Fibroblast of lung (primary cell): Measurements from ENCODE around the gene NR2C1. TPM values are rescaled to one million over a fixed set of nuclear protein-coding genes. Genes with fewer than 3 reads are reported as not detected.

Experiments
- DNase-seq, 2 donors: peaks; one replicate each; pipeline versions ENCODE4 v3.0.0 to v3.0.0-alpha.2; 2010; ENCODE audit warnings: low read depth in 2 of 2
- H2AFZ ChIP-seq: 2 replicates; pipeline ENCODE4 v1.5.1; 2012; ENCODE audit warnings: low read length, control low read depth, inconsistent platforms
- H3K27ac ChIP-seq: 2 replicates; pipeline ENCODE4 v1.5.1; 2011; ENCODE audit warnings: low read length, control low read depth; ENCODE audit not compliant: insufficient read depth
- H3K27me3 ChIP-seq: 2 replicates; pipeline ENCODE4 v1.5.1; 2011; ENCODE audit warnings: mild to moderate bottlenecking, low read length; ENCODE audit not compliant: control insufficient read depth, insufficient read depth
- H3K36me3 ChIP-seq: 2 replicates; pipeline ENCODE4 v1.5.1; 2011; ENCODE audit warnings: low read length; ENCODE audit not compliant: control insufficient read depth, insufficient read depth
- H3K4me1 ChIP-seq: 2 replicates; pipeline ENCODE4 v1.5.1; 2011; ENCODE audit warnings: low read length; ENCODE audit not compliant: control insufficient read depth, insufficient read depth; ENCODE audit errors: extremely low read depth
- H3K4me2 ChIP-seq: 2 replicates; pipeline ENCODE4 v1.5.1; 2011; ENCODE audit warnings: low read length, control low read depth; ENCODE audit not compliant: insufficient read depth; ENCODE audit errors: extremely low read depth
- H3K4me3 ChIP-seq, 4 experiments: fragments of 200-600 bp in 1 of 4; sonication (generic) in 1 of 4; replicated peaks in 1 of 4; 2 replicates each; pipeline ENCODE4 v1.5.1; 2011 to 2016; ENCODE audit warnings: low read length in 4 of 4, low read depth in 3 of 4, mild to moderate bottlenecking in 3 of 4, control low read depth in 2 of 4, inconsistent platforms in 1 of 4, mixed read lengths in 1 of 4; ENCODE audit not compliant: insufficient read depth in 1 of 4; ENCODE audit errors: control extremely low read depth in 1 of 4
- H3K79me2 ChIP-seq: 2 replicates; pipeline ENCODE4 v1.5.1; 2012; ENCODE audit warnings: mild to moderate bottlenecking, low read length, inconsistent platforms; ENCODE audit not compliant: control insufficient read depth, insufficient read depth
- H3K9ac ChIP-seq: 2 replicates; pipeline ENCODE4 v1.5.1; 2011; ENCODE audit warnings: mild to moderate bottlenecking, low read length, control low read depth; ENCODE audit not compliant: insufficient read depth
- H3K9me3 ChIP-seq: 2 replicates; pipeline ENCODE4 v1.5.1; 2012; ENCODE audit warnings: low read depth, low read length; ENCODE audit not compliant: control insufficient read depth, insufficient read depth
- H4K20me1 ChIP-seq: 2 replicates; pipeline ENCODE4 v1.5.1; 2011; ENCODE audit warnings: low read length; ENCODE audit not compliant: control insufficient read depth, insufficient read depth; ENCODE audit errors: extremely low read depth
- EZH2 ChIP-seq: IDR thresholded peaks from 2 replicates; pipeline ENCODE4 v1.5.1; 2012; ENCODE audit warnings: low read length, control low read depth, mild to moderate bottlenecking; ENCODE audit errors: missing control alignments
- polyA plus RNA-seq, 2 donors: library from polyadenylated mRNA; depleted of rRNA in 1 of 2; stranded (reverse) in 1 of 2; unstranded in 1 of 2; fragments of >200 nt; gene quantifications; 2 replicates each; pipeline ENCODE4 v1.2.1, GENCODE V29; 2011 to 2012; ENCODE audit warnings: missing spikeins in 1 of 2
- total RNA-seq: library from RNA; depleted of rRNA; stranded (reverse); fragments of >200 nt; gene quantifications from 2 replicates; pipeline ENCODE4 v1.2.1, GENCODE V29; 2014
- TF ChIP-seq, protein P1 (sequence below), 2 donors: IDR thresholded peaks in 1 of 2; conservative IDR thresholded peaks in 1 of 2; 1 replicate in 1 of 2; 2 replicates in 1 of 2; pipeline ENCODE4 v1.5.1; 2011 to 2012; ENCODE audit warnings: low read length in 2 of 2, control low read depth in 1 of 2, inconsistent platforms in 1 of 2, low read depth in 1 of 2, mild to moderate bottlenecking in 1 of 2

NR2C1 gene
- total and polyA plus RNA-seq, 2 donors (not counting 1 experiment from before 2014, with no cell fraction given): 25.6 to 27.0 TPM

DNA sequence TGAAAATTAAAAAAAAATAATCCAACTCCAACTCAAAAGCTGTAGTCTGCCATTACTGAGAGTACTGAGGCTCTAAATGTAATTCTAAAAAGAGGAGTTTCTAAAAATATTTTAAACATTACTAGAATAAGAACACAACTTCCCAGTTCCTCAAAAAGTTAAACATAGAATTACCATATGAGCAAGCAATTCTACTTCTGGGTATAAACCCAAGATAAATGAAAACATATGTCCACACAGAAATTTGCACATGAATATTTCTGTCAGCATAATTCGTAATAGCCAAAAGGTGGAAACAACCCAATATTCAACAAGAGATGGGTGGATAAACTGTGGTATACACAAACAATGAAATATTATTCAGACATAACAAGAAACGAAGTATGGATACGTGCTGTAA is 15.0 kb upstream of the NR2C1 start:
- peaks cover 9% of the 10 kb centered on the region for H3K4me1 ChIP-seq
- H2AFZ ChIP-seq: no peak overlapping the region
- no peak overlapping the region for H3K4me3 ChIP-seq
- H3K79me2 ChIP-seq: no peaks in the 10 kb centered on the region
- no peak for DNase-seq
- H4K20me1 ChIP-seq: no peaks in the 10 kb centered on the region
- H3K4me2 ChIP-seq: no peak overlapping the region
- no peaks in the 10 kb centered on the region for H3K36me3 ChIP-seq
- H3K27me3 ChIP-seq: no peaks in the 10 kb centered on the region
- no peaks in the 10 kb centered on the region for H3K9me3 ChIP-seq
- TF ChIP-seq, protein P1, sequence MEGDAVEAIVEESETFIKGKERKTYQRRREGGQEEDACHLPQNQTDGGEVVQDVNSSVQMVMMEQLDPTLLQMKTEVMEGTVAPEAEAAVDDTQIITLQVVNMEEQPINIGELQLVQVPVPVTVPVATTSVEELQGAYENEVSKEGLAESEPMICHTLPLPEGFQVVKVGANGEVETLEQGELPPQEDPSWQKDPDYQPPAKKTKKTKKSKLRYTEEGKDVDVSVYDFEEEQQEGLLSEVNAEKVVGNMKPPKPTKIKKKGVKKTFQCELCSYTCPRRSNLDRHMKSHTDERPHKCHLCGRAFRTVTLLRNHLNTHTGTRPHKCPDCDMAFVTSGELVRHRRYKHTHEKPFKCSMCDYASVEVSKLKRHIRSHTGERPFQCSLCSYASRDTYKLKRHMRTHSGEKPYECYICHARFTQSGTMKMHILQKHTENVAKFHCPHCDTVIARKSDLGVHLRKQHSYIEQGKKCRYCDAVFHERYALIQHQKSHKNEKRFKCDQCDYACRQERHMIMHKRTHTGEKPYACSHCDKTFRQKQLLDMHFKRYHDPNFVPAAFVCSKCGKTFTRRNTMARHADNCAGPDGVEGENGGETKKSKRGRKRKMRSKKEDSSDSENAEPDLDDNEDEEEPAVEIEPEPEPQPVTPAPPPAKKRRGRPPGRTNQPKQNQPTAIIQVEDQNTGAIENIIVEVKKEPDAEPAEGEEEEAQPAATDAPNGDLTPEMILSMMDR (conservative IDR thresholded peaks at IDR 0.05 in 1 of 2, IDR thresholded peaks at IDR 0.05 in 1 of 2; ENCODE audit: low read depth in 1 of 2, low read length in 2 of 2): no peak
- TF ChIP-seq EZH2: no peak
- H3K9ac ChIP-seq: no peak overlapping the region
- no peak overlapping the region for H3K27ac ChIP-seq

DNA sequence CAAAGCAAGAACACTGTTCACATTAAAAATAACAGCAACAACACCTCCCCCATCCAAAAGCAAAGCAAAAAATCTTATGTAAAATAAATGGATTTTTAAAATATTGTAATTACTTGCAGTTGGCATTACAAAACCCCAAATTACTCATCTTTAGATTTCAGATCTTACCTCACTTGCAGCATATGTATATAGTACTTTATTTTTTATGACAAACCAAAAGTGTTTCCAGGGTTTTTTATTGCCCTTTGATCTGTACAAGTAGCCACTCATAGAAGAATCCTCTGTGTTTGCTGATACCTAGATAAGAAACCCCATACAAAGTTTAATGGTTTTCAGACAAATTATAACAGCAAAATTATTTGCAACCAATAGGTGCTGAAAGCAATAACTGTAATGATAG is 12.2 kb upstream of the NR2C1 start:
- DNase-seq: no peak
- TF ChIP-seq, protein P1 (conservative IDR thresholded peaks at IDR 0.05 in 1 of 2, IDR thresholded peaks at IDR 0.05 in 1 of 2; ENCODE audit: low read depth in 1 of 2, low read length in 2 of 2): no peak
- no peak for TF ChIP-seq EZH2

DNA sequence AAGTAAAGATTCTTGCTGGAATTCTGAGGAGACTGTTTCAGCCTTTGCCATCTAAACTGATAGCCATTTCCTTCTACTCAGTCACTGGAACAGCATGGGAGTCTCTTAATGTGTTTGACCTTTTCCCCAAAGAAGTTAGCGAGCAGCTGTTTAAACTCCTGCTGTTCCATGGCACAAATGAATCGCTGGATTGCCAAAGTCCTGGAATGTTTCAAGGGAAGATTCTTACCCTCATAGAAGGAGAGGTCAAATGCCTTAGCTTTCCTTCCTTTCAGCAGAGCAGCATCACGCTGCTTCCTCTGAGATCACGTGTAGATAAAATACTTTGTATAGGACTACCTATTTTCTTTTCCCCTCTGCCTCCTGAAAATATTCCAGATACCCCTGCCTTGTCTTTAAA is 10.5 kb upstream of the NR2C1 start:
- H3K79me2 ChIP-seq: no peaks in the 10 kb centered on the region
- H3K4me1 ChIP-seq: peaks cover 10% of the 10 kb centered on the region
- no peaks in the 10 kb centered on the region for H3K36me3 ChIP-seq
- H4K20me1 ChIP-seq: no peaks in the 10 kb centered on the region
- peak overlapping the region in 1 of 4 experiments; percentile 5 for H3K4me3 ChIP-seq
- H2AFZ ChIP-seq: peak overlapping the region; percentile 32
- H3K27ac ChIP-seq: peak overlapping the region; percentile 1
- H3K4me2 ChIP-seq: peak overlapping the region; percentile 73
- DNase-seq: peak; percentile 84 to 95
- no peaks in the 10 kb centered on the region for H3K27me3 ChIP-seq
- TF ChIP-seq, protein P1 (conservative IDR thresholded peaks at IDR 0.05 in 1 of 2, IDR thresholded peaks at IDR 0.05 in 1 of 2; ENCODE audit: low read depth in 1 of 2, low read length in 2 of 2): no peak
- no peak for TF ChIP-seq EZH2
- H3K9ac ChIP-seq: no peak overlapping the region
- H3K9me3 ChIP-seq: no peaks in the 10 kb centered on the region

More for the DNA sequence above, 12.2 kb upstream of the NR2C1 start:
- Histone ChIP-seq H3K4me1 (peaks cover 10% of the 10 kb centered on the region), H3K9ac (no peak overlapping the region), H4K20me1 (no peaks in the 10 kb centered on the region), H3K27me3 (no peaks in the 10 kb centered on the region), H3K36me3 (no peaks in the 10 kb centered on the region), H2AFZ (no peak overlapping the region), H3K4me2 (no peak overlapping the region), H3K9me3 (no peaks in the 10 kb centered on the region), H3K4me3 (no peak overlapping the region), H3K79me2 (no peaks in the 10 kb centered on the region), H3K27ac (no peak overlapping the region)
